22Rv1 (cell line): ENCODE measurements around the gene PRUNE2.

ENCODE experiments used
- ZFX ChIP-seq: fragments of 450-650 bp; IDR thresholded peaks from 2 replicates; pipeline ENCODE4 v1.6.1; 2017; ENCODE audit warnings: antibody characterized with exemption, borderline replicate concordance
- TF ChIP-seq, protein P1 (sequence below): fragments of 450-650 bp; IDR thresholded peaks from 2 replicates; pipeline ENCODE4 v1.5.1; 2017; ENCODE audit warnings: mild to moderate bottlenecking

DNA sequence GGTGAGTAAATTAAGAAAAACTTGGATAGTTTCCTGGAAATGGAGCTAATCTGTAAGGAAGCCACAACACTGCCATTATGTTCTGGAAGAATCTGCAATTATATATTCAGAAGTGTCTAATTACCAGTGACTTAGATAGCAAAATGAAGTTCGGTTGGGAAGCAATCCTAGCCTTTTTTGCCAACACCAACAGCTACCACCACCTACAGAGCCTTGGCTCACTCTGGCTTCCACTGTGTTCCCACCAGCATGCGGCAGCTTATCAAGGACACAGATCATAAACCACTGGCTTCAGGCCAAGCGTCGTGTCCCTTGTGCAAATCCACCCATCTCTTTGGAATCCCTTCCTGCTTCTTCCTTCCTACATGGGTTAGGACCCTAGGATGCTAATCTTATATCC lies 259.7 kb downstream of the PRUNE2 start:
- TF ChIP-seq, protein P1, sequence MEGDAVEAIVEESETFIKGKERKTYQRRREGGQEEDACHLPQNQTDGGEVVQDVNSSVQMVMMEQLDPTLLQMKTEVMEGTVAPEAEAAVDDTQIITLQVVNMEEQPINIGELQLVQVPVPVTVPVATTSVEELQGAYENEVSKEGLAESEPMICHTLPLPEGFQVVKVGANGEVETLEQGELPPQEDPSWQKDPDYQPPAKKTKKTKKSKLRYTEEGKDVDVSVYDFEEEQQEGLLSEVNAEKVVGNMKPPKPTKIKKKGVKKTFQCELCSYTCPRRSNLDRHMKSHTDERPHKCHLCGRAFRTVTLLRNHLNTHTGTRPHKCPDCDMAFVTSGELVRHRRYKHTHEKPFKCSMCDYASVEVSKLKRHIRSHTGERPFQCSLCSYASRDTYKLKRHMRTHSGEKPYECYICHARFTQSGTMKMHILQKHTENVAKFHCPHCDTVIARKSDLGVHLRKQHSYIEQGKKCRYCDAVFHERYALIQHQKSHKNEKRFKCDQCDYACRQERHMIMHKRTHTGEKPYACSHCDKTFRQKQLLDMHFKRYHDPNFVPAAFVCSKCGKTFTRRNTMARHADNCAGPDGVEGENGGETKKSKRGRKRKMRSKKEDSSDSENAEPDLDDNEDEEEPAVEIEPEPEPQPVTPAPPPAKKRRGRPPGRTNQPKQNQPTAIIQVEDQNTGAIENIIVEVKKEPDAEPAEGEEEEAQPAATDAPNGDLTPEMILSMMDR, result no peak
- TF ChIP-seq ZFX, result no peak
